IPS-11a (cell line): ENCODE data around the gene ZNF79.
A peak's percentile ranks its signal among the peaks of the same experiment; 100 is the strongest.
"Not testable (repeated sequence)": the region's sequence is repeated elsewhere in the genome, so short reads cannot be mapped to it uniquely, and the experiment has no call there.

Experiments used
- H3K4me3 ChIP-seq: one replicate; pipeline ENCODE4 v1.5.1; 2013; ENCODE audit warnings: low read depth, low read length, control low read depth

Gene ZNF79

DNA sequence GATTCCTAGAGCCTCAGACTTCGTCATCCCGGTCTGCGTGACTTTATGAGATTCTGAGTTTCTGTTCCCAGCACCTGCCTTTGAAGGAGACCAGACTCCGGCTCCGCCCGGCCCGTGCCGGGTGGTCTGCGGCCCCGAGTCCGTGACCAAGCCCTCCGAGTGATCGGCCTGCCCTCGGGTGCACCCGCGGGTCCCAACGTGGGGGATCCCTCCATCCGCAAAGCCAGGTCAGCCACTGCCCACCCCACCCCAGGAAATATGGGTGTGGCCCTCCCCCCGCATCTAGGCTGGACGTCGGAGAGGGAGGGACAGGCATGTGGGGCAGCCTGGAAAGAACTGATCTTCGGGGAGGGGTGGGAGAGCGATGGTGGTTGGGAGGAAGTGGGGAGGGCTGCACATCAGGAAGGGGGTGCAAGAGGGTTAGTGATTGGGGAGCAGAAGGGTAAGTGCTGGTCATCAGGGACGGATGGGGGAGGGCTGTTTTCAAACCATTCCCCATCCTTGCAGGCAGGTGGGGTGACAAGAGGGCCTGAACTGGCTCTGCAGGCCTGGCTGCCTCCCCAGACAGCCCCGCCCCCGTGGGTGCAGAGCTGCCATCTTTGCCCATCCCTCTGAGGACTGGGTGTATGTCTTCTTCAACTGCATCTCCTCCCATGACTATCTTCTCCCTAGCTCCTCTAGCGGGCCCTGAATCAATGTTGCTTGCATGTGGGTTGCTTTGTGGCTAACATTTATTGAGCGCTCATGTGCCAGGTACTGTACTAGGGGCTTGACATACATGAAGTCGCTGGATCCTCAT is 27.9 kb downstream of the ZNF79 start:
- peak overlapping the region; percentile 96 for H3K4me3 ChIP-seq

DNA sequence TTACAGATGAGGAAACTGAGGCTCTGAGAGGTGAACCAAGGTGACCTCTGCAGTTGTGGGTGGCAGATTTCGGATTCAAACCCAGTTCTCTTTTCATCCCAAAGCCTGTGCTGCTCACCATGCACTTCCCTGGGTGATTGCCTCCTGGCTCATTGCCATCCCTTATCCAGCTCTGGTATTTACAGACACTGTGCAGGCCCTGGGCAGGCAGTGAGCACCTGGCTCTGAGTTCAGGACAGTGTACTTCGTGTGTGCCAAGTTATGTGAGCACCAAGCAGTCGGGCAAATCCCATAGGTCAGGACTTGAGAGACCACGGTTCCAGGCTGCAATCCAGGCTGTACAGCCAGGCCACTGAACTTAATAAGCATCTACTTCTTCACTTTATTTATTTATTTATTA is 28.5 kb downstream of the ZNF79 start:
- no peak overlapping the region for H3K4me3 ChIP-seq

DNA sequence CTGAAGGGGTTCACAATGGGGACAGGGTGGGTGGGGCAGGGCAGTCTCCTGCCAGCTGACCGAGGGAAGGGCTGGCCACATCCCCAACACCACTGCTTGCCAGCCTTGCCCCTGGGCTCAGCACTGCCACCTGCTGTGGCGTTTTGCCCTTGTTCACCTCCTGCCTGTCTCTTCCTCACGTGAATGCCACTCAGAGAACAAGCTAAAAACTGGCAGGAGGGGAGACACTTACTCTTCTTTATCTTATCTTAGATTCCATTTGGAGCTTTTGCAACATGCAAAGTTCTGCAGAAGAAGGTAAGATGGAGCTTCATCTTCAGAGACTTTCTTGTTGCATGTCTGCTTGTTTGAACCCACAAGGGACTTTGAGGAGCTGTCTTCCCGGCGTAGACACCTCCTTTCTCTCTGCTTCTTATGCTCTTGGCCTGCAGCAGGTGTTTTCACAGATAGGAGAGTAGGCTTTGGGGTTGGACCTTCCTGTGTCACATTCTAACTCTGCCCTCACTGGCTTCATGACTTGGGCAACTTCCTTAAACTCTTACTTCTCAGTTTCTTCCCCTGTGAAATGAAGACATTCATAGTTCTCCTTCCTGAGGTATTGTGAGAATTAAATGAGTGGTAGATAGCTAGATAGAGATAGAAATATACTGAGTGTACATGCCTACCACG is 31.3 kb downstream of the ZNF79 start:
- no peak overlapping the region for H3K4me3 ChIP-seq

DNA sequence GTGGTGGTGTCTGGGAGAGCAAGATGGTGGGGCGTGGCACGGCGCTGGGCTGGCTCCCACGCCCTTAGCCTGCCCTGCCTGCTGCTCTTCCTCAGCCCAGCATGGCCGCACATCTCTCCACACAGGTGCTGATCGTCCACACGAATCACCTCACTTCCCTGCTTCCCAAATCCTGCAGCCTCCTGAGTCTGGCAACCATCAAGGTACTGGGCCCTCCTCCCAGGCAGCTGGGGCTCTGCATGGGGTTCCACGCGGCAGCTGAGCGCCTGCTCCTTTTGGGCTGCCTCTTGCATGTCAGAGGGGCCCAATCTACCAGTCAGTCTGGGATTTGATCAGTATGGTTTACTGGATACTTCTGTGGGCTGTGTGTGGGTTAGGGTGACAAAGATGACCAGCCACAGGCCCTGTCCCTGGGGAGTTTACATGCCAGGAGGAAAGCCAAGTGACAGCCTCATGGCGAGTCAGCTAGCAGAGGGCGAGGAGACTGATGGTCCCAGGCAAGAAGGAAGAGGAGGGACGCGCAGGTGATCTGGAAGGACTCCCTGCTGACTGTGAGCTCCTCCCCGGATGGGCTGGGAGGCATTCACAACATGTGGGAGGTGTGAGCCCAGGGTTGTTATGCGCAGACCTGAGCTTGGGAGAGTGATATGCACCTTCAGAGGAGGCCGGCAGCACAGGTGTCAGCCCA is 33.2 kb downstream of the ZNF79 start:
- no peak overlapping the region for H3K4me3 ChIP-seq

DNA sequence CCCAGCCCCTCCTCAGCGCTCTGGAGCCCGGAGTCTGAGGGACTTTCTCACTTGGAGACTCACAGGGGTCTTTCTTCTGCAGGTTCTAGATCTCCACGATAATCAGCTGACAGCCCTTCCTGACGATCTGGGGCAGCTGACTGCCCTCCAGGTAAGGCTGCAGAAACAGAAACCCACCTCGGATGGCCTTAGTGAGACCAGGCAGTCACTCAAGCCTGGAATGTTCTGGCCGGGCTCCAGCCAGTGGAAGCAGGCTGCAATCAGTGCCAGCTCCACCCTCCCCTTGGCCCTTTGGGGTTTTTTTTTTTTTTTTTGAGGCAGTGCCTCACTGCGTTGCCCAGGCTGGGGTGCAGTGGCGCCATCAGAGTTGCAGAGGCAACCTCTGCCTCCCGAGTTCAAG is 34.7 kb downstream of the ZNF79 start:
- no peak overlapping the region for H3K4me3 ChIP-seq

DNA sequence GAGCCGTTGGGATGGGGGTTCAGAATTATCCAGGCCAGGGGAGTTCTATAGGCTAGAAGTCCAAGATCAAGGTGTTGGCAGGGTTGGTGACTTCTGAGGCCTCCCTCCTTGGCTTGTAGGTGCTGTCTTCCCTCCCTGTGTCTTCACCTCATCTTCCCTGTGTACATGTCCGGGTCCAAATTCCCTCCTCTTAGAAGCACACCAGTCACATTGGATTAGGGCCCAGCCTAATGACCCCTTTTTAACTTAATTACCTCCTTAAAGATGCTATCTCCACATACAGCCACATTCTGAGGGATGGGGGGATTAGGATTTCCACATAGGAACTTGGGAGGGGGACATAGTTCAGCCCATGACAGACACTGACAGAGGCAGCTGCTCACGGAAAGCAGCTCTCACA is 39.2 kb downstream of the ZNF79 start:
- H3K4me3 ChIP-seq, result no peak overlapping the region

DNA sequence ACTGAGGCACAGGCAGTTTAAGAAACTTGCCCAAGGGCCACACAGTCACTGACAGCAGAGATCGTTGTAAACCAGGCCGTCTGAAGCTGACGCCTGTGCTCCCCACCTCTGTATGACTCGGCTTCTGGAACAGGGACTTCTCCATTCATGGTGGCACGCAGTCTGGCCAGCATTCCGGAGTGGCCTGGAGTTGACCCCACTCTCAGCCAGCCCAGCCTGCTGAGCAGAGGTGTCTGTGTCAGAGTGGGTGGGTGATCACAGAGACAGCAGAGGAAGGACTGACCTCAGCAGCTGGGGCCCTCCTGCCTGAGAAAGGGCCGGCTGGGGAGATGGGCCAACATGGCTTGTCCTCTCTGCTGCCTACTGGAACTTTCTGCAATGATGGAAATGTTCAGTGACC is 39.7 kb downstream of the ZNF79 start:
- H3K4me3 ChIP-seq, result no peak overlapping the region

DNA sequence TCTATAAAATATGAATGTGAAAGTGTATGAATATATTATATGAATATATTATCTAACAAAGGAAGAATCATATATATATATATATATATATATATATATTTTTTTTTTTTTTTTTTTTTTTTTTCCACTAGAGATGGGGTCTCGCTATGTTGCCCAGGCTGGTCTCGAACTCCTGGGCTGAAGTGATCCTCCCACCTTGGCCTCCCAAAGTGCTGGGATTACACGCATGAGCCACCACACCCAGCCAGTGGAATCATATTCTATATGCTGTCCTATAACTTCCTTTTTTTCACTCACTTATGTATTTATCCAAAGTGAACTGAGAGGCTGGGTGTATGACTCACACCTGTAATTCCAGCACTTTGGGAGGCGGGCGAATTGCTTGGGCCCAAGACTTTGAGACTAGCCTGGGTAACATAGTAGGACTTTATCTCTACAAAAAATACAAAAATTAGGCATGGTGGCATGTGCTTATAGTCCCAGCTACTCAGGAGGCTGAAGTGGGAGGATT is 42.3 kb downstream of the ZNF79 start:
- not testable (repeated sequence) for H3K4me3 ChIP-seq

DNA sequence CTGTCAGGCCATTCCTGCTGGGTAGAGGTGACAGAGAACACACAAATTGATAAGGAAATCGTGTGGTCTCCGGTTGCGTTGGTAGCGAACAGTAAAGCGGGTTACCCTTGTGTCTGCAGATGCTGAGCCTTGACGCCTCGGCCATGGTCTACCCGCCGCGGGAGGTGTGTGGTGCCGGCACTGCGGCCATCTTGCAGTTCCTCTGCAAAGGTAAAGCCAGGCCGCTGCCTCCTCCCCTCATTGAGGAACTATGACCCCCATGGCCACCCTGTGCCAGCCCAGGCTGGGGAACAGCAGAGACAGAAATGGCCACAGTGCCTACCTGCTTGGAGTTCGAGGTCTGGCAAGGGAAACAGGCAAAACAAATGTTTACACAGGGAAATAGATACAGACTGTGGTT is 43.4 kb downstream of the ZNF79 start:
- no peak overlapping the region for H3K4me3 ChIP-seq

DNA sequence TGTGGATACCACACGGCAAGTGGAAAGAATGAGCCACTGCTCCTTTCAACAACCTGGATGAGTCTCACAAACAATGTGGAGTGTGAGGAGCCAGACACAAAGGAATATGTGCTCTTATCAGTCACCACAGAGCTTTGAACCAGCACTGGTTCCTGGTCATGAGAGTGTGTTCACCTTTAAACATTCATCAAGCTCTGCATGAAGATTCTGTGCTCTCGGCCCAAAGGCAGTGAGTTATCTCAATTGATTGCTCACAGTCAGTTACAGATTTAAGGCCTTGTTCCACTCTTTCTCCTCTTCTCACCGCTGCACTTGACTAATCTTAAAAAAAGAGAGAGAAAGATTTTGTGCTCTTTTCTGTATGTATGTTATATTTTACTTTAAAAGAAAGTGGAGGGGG is 46.5 kb downstream of the ZNF79 start:
- no peak overlapping the region for H3K4me3 ChIP-seq

DNA sequence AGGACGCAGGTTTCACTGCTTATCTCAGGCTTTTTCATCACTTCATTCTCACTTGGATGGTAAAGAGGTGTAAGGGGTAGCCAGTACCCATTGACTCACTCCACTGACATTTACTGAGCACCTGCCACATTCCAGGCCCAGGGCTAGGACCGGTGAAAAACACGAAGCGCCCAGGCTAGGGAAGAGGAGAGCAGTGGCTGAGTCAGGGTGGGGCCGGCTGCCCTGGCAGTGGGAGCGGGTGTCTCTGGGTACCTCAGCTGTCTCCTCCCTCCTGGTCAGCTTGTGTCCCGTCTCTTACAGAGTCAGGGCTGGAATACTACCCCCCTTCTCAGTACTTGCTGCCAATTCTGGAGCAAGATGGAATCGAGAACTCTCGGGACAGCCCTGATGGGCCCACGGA is 49.3 kb downstream of the ZNF79 start:
- no peak overlapping the region for H3K4me3 ChIP-seq

DNA sequence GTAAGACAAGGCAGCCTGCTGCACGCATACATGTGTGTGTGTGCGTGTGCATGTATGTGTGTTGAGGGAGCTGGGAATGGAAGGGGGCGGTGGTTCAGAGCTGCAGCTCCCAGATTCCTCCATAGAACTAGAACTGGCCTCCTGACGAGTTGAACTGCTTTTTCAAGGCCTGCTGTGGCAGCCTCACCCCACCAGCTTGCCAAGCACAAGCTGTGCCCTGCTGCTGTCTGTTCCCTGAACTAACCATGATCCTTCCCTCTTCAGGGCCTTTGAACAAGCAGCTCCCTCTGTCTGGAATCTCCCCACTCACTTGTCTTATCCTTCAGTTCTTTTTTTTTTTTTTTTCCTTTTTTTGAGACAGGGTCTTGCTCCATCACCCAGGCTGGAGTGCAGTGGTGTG is 49.8 kb downstream of the ZNF79 start:
- H3K4me3 ChIP-seq, result no peak overlapping the region

DNA sequence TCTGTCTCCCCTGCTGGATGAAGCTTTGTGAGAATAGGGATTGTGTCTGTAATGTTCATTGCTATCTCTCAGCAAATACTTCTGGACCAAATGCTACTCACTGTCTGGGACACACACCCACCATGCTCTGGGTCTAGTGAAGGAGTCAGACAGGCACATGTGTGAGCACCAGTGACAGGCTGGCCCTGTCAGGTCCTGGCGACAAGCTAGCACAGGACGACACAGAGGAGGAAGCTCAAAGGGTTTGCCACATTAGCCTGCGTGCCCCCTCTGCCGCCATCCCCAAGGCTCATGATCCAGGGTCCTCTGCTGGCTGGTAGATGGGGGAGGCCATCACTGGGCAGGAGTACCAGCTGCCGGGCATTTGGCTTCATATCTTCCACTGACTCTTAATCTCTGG is 50.4 kb downstream of the ZNF79 start:
- H3K4me3 ChIP-seq, result no peak overlapping the region

DNA sequence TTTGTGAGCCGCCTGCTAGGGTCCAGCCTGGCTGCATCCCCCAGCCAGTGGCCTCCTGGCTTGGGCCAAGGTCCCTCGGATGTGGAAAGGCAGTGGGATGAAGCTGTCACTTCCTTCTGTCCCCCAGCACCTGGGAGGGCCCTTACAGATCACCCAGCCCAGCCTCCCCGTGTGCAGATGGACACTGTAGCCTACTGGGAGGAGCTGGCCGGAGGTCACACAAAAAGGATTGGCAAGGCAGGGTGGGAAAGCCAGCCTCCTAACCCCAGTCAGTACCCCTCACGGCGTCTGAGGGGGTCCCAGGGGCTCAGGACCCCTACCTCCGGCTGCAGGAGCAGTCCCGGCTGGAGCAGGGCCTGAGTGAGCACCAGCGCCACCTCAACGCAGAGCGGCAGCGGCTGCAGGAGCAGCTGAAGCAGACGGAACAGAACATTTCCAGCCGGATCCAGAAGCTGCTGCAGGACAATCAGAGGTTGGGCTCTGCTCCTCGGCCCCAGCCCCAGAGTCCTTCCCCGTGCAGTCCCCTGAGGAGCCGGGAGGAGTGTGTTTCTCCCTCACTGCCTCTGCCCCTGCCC is 55.4 kb downstream of the ZNF79 start:
- H3K4me3 ChIP-seq, result no peak overlapping the region

DNA sequence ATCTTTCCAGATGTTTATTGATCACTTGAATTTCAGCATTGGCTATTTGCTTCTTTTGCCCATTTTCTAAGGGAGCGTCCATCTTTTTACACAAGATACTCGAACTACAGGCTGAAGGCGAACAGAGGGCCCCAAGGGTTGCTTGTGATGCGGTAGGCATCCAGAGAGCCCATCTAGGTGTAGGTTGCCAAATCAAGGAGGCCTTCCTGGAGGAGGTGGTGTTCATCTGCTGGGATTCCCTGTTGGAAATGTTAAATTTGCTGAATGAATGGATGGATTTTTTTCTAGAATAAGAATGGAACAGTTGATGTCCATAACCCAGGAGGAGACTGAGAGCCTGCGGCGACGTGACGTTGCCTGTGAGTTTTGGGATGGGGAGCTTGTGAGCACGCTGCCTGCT is 58.5 kb downstream of the ZNF79 start:
- H3K4me3 ChIP-seq, result no peak overlapping the region

DNA sequence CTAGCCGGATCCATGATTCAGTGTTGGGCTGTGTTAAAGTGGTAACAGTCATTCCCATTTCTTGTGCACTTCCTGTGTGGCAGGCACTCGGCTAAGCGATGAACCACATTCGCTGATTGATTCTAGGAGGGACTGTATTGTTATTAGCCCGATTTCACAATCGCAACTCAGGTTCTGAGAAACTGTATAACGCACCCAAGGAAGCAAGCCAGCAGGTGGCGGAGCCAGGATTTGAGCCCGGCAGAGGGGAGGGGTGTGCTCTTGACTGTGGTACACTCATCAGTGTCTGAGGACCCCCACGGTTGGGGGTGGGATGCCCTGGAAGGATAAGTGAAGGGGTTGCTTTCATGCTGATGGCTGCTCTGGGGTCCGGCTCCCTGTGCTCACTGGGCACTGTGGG is 61.8 kb downstream of the ZNF79 start:
- no peak overlapping the region for H3K4me3 ChIP-seq

DNA sequence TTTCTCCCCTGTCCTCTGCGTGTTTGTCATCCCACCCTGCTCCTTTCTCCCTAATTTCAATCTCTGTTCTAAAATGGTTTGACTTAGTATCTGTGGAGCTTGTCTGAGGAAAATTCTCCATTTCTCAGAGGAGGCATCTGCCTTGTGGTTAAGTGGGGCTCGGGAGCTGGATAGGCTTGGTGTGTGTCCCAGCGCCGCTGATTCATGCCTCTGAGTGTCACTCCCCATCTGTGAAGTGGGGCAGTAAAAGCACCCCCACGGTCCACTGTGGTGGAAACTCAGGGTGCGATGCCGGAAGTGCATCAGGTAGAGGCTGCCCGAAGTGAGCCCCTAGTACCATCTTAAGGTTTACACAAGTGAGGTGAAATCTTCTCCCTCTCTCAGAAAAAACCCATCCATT is 64.8 kb downstream of the ZNF79 start:
- no peak overlapping the region for H3K4me3 ChIP-seq

DNA sequence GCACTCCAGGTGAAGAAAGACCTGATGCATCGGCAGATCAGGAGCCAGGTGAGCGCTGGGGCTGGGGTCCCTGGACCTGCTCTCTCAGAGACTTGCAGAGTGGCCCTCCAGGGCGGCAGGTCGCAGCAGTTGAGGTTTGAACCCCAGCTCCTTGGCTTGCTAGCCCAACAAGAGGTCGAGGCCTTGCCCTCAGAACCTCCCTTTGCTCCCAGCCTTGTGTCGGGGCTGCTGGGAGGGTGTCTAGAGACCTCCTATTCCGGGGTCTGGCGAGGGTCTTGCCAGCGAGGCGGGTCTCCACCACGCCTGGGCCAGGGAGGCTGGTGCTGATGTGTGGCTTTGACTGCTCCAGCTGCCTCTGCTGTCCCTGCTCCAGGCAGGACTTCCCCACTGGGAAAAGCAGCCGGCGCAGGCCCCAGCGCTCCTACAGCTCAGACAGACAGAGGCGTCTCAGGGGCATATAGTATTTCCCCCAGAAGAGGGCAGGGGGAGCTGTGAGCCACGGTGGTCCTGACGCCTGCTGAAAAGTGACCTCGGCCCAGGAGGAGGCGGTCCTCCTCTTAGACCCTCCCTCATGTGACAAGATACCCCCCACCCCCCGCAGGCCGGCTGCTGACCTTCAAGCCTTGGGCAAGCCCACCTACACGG is 65.4 kb downstream of the ZNF79 start:
- no peak overlapping the region for H3K4me3 ChIP-seq

DNA sequence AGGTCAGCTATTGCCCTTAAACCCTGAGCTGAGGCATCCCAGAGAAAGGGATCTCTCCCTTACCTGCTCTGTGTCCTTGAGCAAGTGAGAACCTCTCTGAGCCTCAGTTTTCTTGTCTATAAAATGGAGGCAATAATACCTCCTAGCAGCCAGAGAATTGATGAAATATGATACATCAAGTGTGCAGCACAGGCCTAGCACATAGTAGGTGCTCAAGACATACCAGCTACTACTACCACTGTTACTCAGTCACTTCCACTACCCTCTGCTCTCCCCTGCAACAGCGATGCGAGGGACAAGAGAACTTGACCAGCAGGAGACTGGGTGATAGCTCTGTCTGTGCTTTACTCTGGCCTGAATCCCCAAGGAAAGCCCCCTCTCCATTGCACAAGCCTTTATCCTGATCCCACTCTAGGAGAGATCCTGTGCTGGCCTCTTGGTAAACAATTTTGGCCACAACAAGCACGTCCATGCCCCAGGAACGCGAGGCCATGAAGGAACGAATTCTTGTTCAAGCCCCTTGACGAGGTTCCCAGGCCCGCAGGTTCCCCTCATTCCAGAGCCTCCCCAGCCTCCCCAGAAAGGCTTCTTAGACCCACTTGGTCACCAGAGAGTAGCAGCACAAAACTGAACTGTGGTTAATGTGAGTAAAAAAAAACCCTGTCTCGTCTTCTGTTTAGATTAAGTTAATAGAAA is 66.5 kb downstream of the ZNF79 start:
- H3K4me3 ChIP-seq, result no peak overlapping the region

DNA sequence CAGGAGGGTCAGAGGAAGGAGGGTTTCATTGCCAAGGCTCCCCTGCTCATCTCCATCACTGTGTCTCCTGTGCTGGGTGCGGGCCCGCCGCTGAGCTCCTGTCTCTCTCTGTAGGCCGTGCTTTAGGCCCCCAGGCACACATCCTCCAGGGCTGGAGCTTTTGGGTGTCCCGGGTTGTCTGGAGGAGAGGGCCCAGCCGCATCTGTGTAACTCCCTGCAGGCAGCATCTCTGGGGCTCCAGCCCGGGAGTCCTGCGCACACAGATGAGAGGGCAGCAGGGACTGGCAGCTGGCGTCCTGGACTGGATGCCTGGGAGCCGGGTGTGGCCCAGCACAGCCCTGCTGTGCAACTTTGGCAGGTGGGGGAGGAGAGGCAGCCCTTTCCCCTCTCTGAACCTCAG is 67.3 kb downstream of the ZNF79 start:
- H3K4me3 ChIP-seq, result no peak overlapping the region

DNA sequence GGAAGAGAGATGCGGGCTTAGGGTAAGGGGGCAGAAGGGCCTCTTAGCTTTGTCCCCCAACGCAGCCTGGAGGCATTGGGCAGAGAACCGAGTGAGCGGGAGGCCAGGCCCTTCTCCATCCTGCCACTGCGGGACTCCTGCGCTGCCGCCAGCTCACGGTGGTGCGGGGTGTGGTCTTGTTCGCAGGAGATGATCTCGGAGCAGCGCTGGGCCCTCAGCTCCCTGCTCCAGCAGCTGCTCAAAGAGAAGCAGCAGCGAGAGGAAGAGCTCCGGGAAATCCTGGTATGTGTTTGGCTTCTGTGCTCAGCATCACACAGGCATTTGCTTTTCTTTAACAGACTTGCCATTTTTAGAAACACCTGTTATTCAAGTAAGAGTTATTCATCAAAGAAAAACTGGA is 68.4 kb downstream of the ZNF79 start:
- H3K4me3 ChIP-seq, result no peak overlapping the region
